Activated CD4-positive, alpha-beta memory T cell treated with anti-CD3 and anti-CD28 coated beads, Interleukin-2, amount 10 ng/mL, durations not matched to agents 7 days and 5 days (primary cell): ENCODE results near the gene TRIM44. TPM values are rescaled to one million over a fixed set of nuclear protein-coding genes. Genes with fewer than 3 reads are reported as not detected.

Experiments
- CTCF ChIA-PET: fragments of 350-600 bp; sonication (Branson Sonifier 250); formaldehyde crosslinking; loops from one replicate; lab custom pipeline; 2021; ENCODE audit warnings: antibody characterized with exemption, inconsistent platforms; lab: Charles Lee
- POLR2A ChIA-PET: fragments of 350-600 bp; sonication (Branson Sonifier 250); formaldehyde crosslinking; loops from one replicate; lab custom pipeline; 2021; ENCODE audit warnings: antibody characterized with exemption; lab: Charles Lee
- DNase-seq: peaks from one replicate; pipeline ENCODE4 v3.0.0-alpha.2; 2020
- H3K27ac Mint-ChIP-seq: one replicate; pipeline ENCODE4 v1.8.0; 2021; ENCODE audit warnings: mild to moderate bottlenecking, mixed read lengths
- H3K27me3 Mint-ChIP-seq: one replicate; pipeline ENCODE4 v1.8.0; 2021; ENCODE audit warnings: mixed read lengths
- H3K36me3 Mint-ChIP-seq: one replicate; pipeline ENCODE4 v1.8.0; 2021; ENCODE audit warnings: low read depth, mixed read lengths
- H3K4me1 Mint-ChIP-seq: one replicate; pipeline ENCODE4 v1.8.0; 2021; ENCODE audit warnings: mixed read lengths
- H3K4me3 Mint-ChIP-seq: one replicate; pipeline ENCODE4 v1.8.0; 2021; ENCODE audit warnings: mild to moderate bottlenecking, mixed read lengths
- H3K9me3 Mint-ChIP-seq: one replicate; pipeline ENCODE4 v1.8.0; 2021; ENCODE audit warnings: mixed read lengths
- total RNA-seq, 2 experiments: library from RNA; stranded (reverse); gene quantifications; one replicate each; pipeline ENCODE4 v1.2.3, GENCODE V29; 2021

Gene TRIM44
- total RNA-seq, 2 experiments from 2014 or later = 17.7 to 20.8 TPM

- Mint-ChIP-seq H3K27me3 (no peaks in the 10 kb centered on the region), H3K9me3 (no peaks in the 10 kb centered on the region), H3K4me3 (no peak overlapping the region), H3K27ac (no peak overlapping the region), H3K4me1 (peaks cover 2% of the 10 kb centered on the region), H3K36me3 (no peaks in the 10 kb centered on the region)
- ChIA-PET POLR2A (no interaction called here), CTCF (interaction anchor here (1.1 to 3.2 kb wide), 3 partner anchors 9 to 32 kb away, joined by 3 to 15 read pairs (median 5); no protein-coding TSS in a partner anchor)
- DNase-seq = no peak
These were observed 137.1 kb downstream of the TRIM44 start for GRCh38 chr11:35799655-35800054.

GRCh38 chr11:35800970-35801953 is 138.7 kb downstream of the TRIM44 start:
- no peaks in the 10 kb centered on the region for H3K36me3 Mint-ChIP-seq

GRCh38 chr11:35802221-35802620 is 139.6 kb downstream of the TRIM44 start:
- Mint-ChIP-seq H3K27me3 (no peaks in the 10 kb centered on the region), H3K4me3 (no peak overlapping the region), H3K9me3 (no peaks in the 10 kb centered on the region), H3K4me1 (peaks cover 2% of the 10 kb centered on the region), H3K27ac (no peak overlapping the region), H3K36me3 (no peaks in the 10 kb centered on the region)
- no peak for DNase-seq
- CTCF ChIA-PET = interaction anchor here (3.2 kb wide), 1 partner anchor 20 kb away, joined by 15 read pairs; no protein-coding TSS in a partner anchor
- POLR2A ChIA-PET = no interaction called here

More at GRCh38 chr11:35800970-35801953, 138.7 kb downstream of the TRIM44 start:
- ChIA-PET POLR2A (no interaction called here), CTCF (interaction anchor here (3.2 kb wide), 1 partner anchor 21 kb away, joined by 15 read pairs; no protein-coding TSS in a partner anchor)
- Mint-ChIP-seq H3K4me3 (no peak overlapping the region), H3K27me3 (no peaks in the 10 kb centered on the region), H3K4me1 (peaks cover 2% of the 10 kb centered on the region), H3K9me3 (no peaks in the 10 kb centered on the region), H3K27ac (no peak overlapping the region)
- no peak for DNase-seq

GRCh38 chr11:35802672-35803071 is 140.1 kb downstream of the TRIM44 start:
- CTCF ChIA-PET = interaction anchor here (0.7 kb wide), 1 partner anchor 11 kb away, joined by 3 read pairs; no protein-coding TSS in a partner anchor
- Mint-ChIP-seq H3K27ac (no peak overlapping the region), H3K4me3 (no peak overlapping the region), H3K27me3 (no peaks in the 10 kb centered on the region), H3K4me1 (peaks cover 2% of the 10 kb centered on the region), H3K9me3 (no peaks in the 10 kb centered on the region), H3K36me3 (no peaks in the 10 kb centered on the region)
- no peak for DNase-seq
- POLR2A ChIA-PET = no interaction called here

- no peak for DNase-seq
- no peaks in the 10 kb centered on the region for H3K27me3 Mint-ChIP-seq
- no peak overlapping the region for H3K27ac Mint-ChIP-seq
- ChIA-PET CTCF (interaction anchor here (0.7 kb wide), 1 partner anchor 10 kb away, joined by 3 read pairs; no protein-coding TSS in a partner anchor), POLR2A (no interaction called here)
- no peaks in the 10 kb centered on the region for H3K9me3 Mint-ChIP-seq
- H3K4me3 Mint-ChIP-seq = no peak overlapping the region
- no peaks in the 10 kb centered on the region for H3K36me3 Mint-ChIP-seq
- H3K4me1 Mint-ChIP-seq = peaks cover 2% of the 10 kb centered on the region
These were observed 140.5 kb downstream of the TRIM44 start for GRCh38 chr11:35803115-35803514.

GRCh38 chr11:35804451-35805040 is 142.0 kb downstream of the TRIM44 start:
- H3K27ac Mint-ChIP-seq = no peak overlapping the region
- H3K27me3 Mint-ChIP-seq = no peaks in the 10 kb centered on the region
- CTCF ChIA-PET = interaction anchor here (1.6 kb wide), 1 partner anchor 17 kb away, joined by 6 read pairs; no protein-coding TSS in a partner anchor
- H3K4me3 Mint-ChIP-seq = no peak overlapping the region
- no peaks in the 10 kb centered on the region for H3K36me3 Mint-ChIP-seq
- DNase-seq = no peak
- POLR2A ChIA-PET = no interaction called here
- H3K9me3 Mint-ChIP-seq = no peaks in the 10 kb centered on the region
- H3K4me1 Mint-ChIP-seq = peaks cover 2% of the 10 kb centered on the region

- no peaks in the 10 kb centered on the region for H3K27me3 Mint-ChIP-seq
- DNase-seq = no peak
- CTCF ChIA-PET = interaction anchor here (2.5 kb wide), 1 partner anchor 13 kb away, joined by 11 read pairs; no protein-coding TSS in a partner anchor
These were observed 147.0 kb downstream of the TRIM44 start for GRCh38 chr11:35809561-35809960.

GRCh38 chr11:35810045-35810645 is 147.6 kb downstream of the TRIM44 start:
- Mint-ChIP-seq H3K4me1 (no peaks in the 10 kb centered on the region), H3K36me3 (no peaks in the 10 kb centered on the region), H3K4me3 (no peak overlapping the region), H3K27ac (no peak overlapping the region), H3K9me3 (no peaks in the 10 kb centered on the region), H3K27me3 (no peaks in the 10 kb centered on the region)
- ChIA-PET CTCF (interaction anchor here (2.5 to 3.8 kb wide), 2 partner anchors 12 kb away, joined by 11 to 28 read pairs; no protein-coding TSS in a partner anchor), POLR2A (no interaction called here)
- no peak for DNase-seq

More at GRCh38 chr11:35809561-35809960, 147.0 kb downstream of the TRIM44 start:
- Mint-ChIP-seq H3K4me3 (no peak overlapping the region), H3K9me3 (no peaks in the 10 kb centered on the region), H3K36me3 (no peaks in the 10 kb centered on the region), H3K4me1 (no peaks in the 10 kb centered on the region), H3K27ac (no peak overlapping the region)
- POLR2A ChIA-PET = no interaction called here

GRCh38 chr11:35811783-35812182 is 149.2 kb downstream of the TRIM44 start:
- DNase-seq = no peak
- ChIA-PET CTCF (interaction anchor here (3.8 kb wide), 1 partner anchor 10 kb away, joined by 28 read pairs; no protein-coding TSS in a partner anchor), POLR2A (no interaction called here)
- H3K9me3 Mint-ChIP-seq = no peaks in the 10 kb centered on the region
- H3K36me3 Mint-ChIP-seq = no peaks in the 10 kb centered on the region
- no peaks in the 10 kb centered on the region for H3K4me1 Mint-ChIP-seq
- no peak overlapping the region for H3K4me3 Mint-ChIP-seq
- H3K27ac Mint-ChIP-seq = no peak overlapping the region
- H3K27me3 Mint-ChIP-seq = no peaks in the 10 kb centered on the region

GRCh38 chr11:35812828-35813227 is 150.3 kb downstream of the TRIM44 start:
- Mint-ChIP-seq H3K36me3 (no peaks in the 10 kb centered on the region), H3K4me3 (no peak overlapping the region), H3K4me1 (no peaks in the 10 kb centered on the region), H3K27ac (no peak overlapping the region), H3K9me3 (no peaks in the 10 kb centered on the region), H3K27me3 (no peaks in the 10 kb centered on the region)
- DNase-seq = no peak
- CTCF ChIA-PET = interaction anchor here (3.8 kb wide), 1 partner anchor 9 kb away, joined by 28 read pairs; no protein-coding TSS in a partner anchor
- POLR2A ChIA-PET = no interaction called here

- DNase-seq = no peak
- H3K36me3 Mint-ChIP-seq = no peaks in the 10 kb centered on the region
- H3K4me3 Mint-ChIP-seq = no peak overlapping the region
- POLR2A ChIA-PET = no interaction called here
- H3K27ac Mint-ChIP-seq = no peak overlapping the region
- CTCF ChIA-PET = interaction anchor here (3.8 kb wide), 1 partner anchor 8 kb away, joined by 28 read pairs; no protein-coding TSS in a partner anchor
- H3K27me3 Mint-ChIP-seq = no peaks in the 10 kb centered on the region
- H3K4me1 Mint-ChIP-seq = no peaks in the 10 kb centered on the region
- no peaks in the 10 kb centered on the region for H3K9me3 Mint-ChIP-seq
These were observed 151.6 kb downstream of the TRIM44 start for GRCh38 chr11:35814081-35814695.

- H3K9me3 Mint-ChIP-seq = no peaks in the 10 kb centered on the region
These were observed 152.2 kb downstream of the TRIM44 start for GRCh38 chr11:35814720-35815305.

More at GRCh38 chr11:35814720-35815305, 152.2 kb downstream of the TRIM44 start:
- no peaks in the 10 kb centered on the region for H3K27me3 Mint-ChIP-seq
- POLR2A ChIA-PET = no interaction called here
- H3K27ac Mint-ChIP-seq = no peak overlapping the region
- H3K4me3 Mint-ChIP-seq = no peak overlapping the region
- no peak for DNase-seq
- CTCF ChIA-PET = no interaction called here
- H3K4me1 Mint-ChIP-seq = no peaks in the 10 kb centered on the region
- H3K36me3 Mint-ChIP-seq = no peaks in the 10 kb centered on the region
